Measurements from ENCODE around the gene SLC4A8. TPM values are rescaled to one million over a fixed set of nuclear protein-coding genes. Genes with fewer than 3 reads are reported as not detected.

Gene SLC4A8
- total RNA-seq, 1 experiment from 2014 or later = 62.7 TPM

DNA sequence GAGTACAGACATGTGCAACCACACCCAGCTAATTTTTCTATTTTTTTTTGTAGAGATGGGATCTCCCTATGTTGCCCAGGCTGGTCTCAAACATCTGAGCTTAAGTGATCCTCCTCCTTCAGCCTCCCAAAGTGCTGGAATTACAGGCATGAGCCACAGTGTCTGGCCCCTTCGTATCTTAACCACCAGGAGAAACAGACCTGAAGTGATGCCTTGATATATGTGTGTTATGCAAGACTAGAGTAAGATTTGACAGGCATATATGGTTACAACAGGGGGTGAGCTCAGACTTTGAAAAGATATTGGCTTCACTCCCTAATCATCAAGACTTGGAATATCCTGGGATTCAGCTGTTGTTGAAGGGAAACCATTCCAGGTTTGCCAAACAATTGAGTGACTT lies 22.7 kb upstream of the SLC4A8 start:
- POLR2A ChIA-PET = interaction anchor here (0.6 to 1.8 kb wide), 2 partner anchors 11 to 1346 kb away, joined by 3 to 5 read pairs; partner anchors contain the start of gene GALNT6
- TF ChIP-seq, protein P1, sequence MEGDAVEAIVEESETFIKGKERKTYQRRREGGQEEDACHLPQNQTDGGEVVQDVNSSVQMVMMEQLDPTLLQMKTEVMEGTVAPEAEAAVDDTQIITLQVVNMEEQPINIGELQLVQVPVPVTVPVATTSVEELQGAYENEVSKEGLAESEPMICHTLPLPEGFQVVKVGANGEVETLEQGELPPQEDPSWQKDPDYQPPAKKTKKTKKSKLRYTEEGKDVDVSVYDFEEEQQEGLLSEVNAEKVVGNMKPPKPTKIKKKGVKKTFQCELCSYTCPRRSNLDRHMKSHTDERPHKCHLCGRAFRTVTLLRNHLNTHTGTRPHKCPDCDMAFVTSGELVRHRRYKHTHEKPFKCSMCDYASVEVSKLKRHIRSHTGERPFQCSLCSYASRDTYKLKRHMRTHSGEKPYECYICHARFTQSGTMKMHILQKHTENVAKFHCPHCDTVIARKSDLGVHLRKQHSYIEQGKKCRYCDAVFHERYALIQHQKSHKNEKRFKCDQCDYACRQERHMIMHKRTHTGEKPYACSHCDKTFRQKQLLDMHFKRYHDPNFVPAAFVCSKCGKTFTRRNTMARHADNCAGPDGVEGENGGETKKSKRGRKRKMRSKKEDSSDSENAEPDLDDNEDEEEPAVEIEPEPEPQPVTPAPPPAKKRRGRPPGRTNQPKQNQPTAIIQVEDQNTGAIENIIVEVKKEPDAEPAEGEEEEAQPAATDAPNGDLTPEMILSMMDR (IDR thresholded peaks at IDR 0.05; ENCODE audit: insufficient read depth in 1 of 2, low read depth in 1 of 2, low read length in 1 of 2, severe bottlenecking in 1 of 2, unreplicated experiment in 1 of 2) = no peak
- Histone ChIP-seq H3K4me3 (ENCODE audit: low read depth, low read length) (no peak overlapping the region), H3K36me3 (ENCODE audit: control insufficient read depth, insufficient read depth, low read length) (no peaks in the 10 kb centered on the region), H3K27me3 (replicated peaks; ENCODE audit: control insufficient read depth, insufficient read depth, low read length) (no peaks in the 10 kb centered on the region), H3K4me1 (peaks cover 84% of the 10 kb centered on the region), H3K9me3 (no peaks in the 10 kb centered on the region)
- no peak for DNase-seq
- no TSS peak for BruUV-seq (replicated peaks)
- Mint-ChIP-seq H3K4me3 (ENCODE audit: unreplicated experiment) (no peak overlapping the region), H3K9me3 (ENCODE audit: unreplicated experiment) (no peaks in the 10 kb centered on the region), H3K4me1 (ENCODE audit: low read depth, unreplicated experiment) (peaks cover 75% of the 10 kb centered on the region), H3K27ac (ENCODE audit: unreplicated experiment) (peak overlapping the region; percentile 90), H3K36me3 (ENCODE audit: insufficient read depth, unreplicated experiment) (peaks cover 38% of the 10 kb centered on the region), H3K27me3 (ENCODE audit: insufficient read depth, unreplicated experiment) (no peaks in the 10 kb centered on the region)
- intact Hi-C loops (cut with micrococcal nuclease; ENCODE audit: unreplicated experiment) = loop anchor here (2.0 kb wide), 1 partner anchor 23 kb away; the partner anchor contains the start of gene SLC4A8
- CTCF ChIA-PET = interaction anchor here (2.1 kb wide), 1 partner anchor 17 kb away, joined by 6 read pairs; no protein-coding TSS in a partner anchor

- BruUV-seq (replicated peaks) = no TSS peak
- Mint-ChIP-seq H3K4me1 (ENCODE audit: low read depth, unreplicated experiment) (peaks cover 71% of the 10 kb centered on the region), H3K36me3 (ENCODE audit: insufficient read depth, unreplicated experiment) (peaks cover 34% of the 10 kb centered on the region), H3K27ac (ENCODE audit: unreplicated experiment) (peak overlapping the region; percentile 90), H3K27me3 (ENCODE audit: insufficient read depth, unreplicated experiment) (no peaks in the 10 kb centered on the region), H3K4me3 (ENCODE audit: unreplicated experiment) (no peak overlapping the region), H3K9me3 (ENCODE audit: unreplicated experiment) (no peaks in the 10 kb centered on the region)
- H3K27me3 ChIP-seq (replicated peaks; ENCODE audit: control insufficient read depth, insufficient read depth, low read length) = no peaks in the 10 kb centered on the region
- no peaks in the 10 kb centered on the region for H3K9me3 ChIP-seq
- POLR2A ChIA-PET = interaction anchor here (1.8 kb wide), 1 partner anchor 12 kb away, joined by 5 read pairs; the partner anchor contains the start of gene GALNT6
- TF ChIP-seq, protein P1 (IDR thresholded peaks at IDR 0.05; ENCODE audit: insufficient read depth in 1 of 2, low read depth in 1 of 2, low read length in 1 of 2, severe bottlenecking in 1 of 2, unreplicated experiment in 1 of 2) = no peak
- H3K4me1 ChIP-seq = peaks cover 71% of the 10 kb centered on the region
- H3K36me3 ChIP-seq (ENCODE audit: control insufficient read depth, insufficient read depth, low read length) = no peaks in the 10 kb centered on the region
- H3K4me3 ChIP-seq (ENCODE audit: low read depth, low read length) = no peak overlapping the region
- CTCF ChIA-PET = interaction anchor here (2.1 kb wide), 1 partner anchor 16 kb away, joined by 6 read pairs; no protein-coding TSS in a partner anchor
- DNase-seq = no peak
- intact Hi-C loops (cut with micrococcal nuclease; ENCODE audit: unreplicated experiment) = no loop called here
Observed at GRCh38 chr12:51403159-51403558, 21.5 kb upstream of the SLC4A8 start.

DNA sequence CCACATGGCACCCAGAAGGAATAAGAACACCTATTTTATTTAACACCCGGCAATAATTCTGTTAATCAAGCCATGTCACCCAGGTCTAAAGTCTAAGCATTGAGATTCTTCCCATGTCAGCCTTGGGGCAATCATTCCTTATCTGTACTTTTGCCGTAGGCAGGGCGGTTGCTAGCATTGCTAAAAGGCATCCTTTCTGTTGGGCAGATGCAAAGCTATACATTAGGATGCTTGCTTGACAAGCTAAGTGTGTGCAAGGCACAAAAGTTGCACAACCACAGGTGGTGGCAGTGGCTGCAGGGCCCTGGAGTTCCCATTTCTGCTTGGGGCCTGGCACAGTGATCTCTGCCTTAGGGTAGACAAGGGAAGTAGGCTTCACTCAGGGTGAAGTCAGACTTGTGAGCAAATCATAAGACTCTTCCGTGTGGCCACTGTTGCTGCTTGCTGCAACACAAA lies 20.9 kb upstream of the SLC4A8 start:
- H3K27me3 Mint-ChIP-seq (ENCODE audit: insufficient read depth, unreplicated experiment) = no peaks in the 10 kb centered on the region
- peak; percentile 46 to 64 for DNase-seq
- ChIA-PET POLR2A (no interaction called here), CTCF (no interaction called here)
- H3K4me3 ChIP-seq (ENCODE audit: low read depth, low read length) = no peak overlapping the region
- H3K4me1 Mint-ChIP-seq (ENCODE audit: low read depth, unreplicated experiment) = peaks cover 68% of the 10 kb centered on the region
- no peak overlapping the region for H3K4me3 Mint-ChIP-seq (ENCODE audit: unreplicated experiment)
- no peaks in the 10 kb centered on the region for H3K27me3 ChIP-seq (replicated peaks; ENCODE audit: control insufficient read depth, insufficient read depth, low read length)
- H3K9me3 Mint-ChIP-seq (ENCODE audit: unreplicated experiment) = no peaks in the 10 kb centered on the region
- H3K36me3 ChIP-seq (ENCODE audit: control insufficient read depth, insufficient read depth, low read length) = no peaks in the 10 kb centered on the region
- peaks cover 66% of the 10 kb centered on the region for H3K4me1 ChIP-seq
- peak overlapping the region; percentile 56 for H3K27ac Mint-ChIP-seq (ENCODE audit: unreplicated experiment)
- no TSS peak for BruUV-seq (replicated peaks)
- no peaks in the 10 kb centered on the region for H3K9me3 ChIP-seq
- TF ChIP-seq, protein P1 (IDR thresholded peaks at IDR 0.05; ENCODE audit: insufficient read depth in 1 of 2, low read depth in 1 of 2, low read length in 1 of 2, severe bottlenecking in 1 of 2, unreplicated experiment in 1 of 2) = no peak
- peaks cover 32% of the 10 kb centered on the region for H3K36me3 Mint-ChIP-seq (ENCODE audit: insufficient read depth, unreplicated experiment)
- intact Hi-C loops (cut with micrococcal nuclease; ENCODE audit: unreplicated experiment) = no loop called here
